GM21529 (cell line): ENCODE results near the gene SLC30A7.

Experiments used
- ATAC-seq: cut with Tn5 transposase; IDR thresholded peaks from one replicate; pipeline ENCODE4 v1.9.1; 2021; ENCODE audit not compliant: unreplicated experiment

The SLC30A7 gene

GRCh38 chr1:100971021-100971420 is 75.1 kb downstream of the SLC30A7 start:
- ATAC-seq, result no peak

GRCh38 chr1:100972185-100972584 is 76.3 kb downstream of the SLC30A7 start:
- ATAC-seq, result no peak

GRCh38 chr1:100976936-100977335 is 81.0 kb downstream of the SLC30A7 start:
- no peak for ATAC-seq

- no peak for ATAC-seq
Measured at GRCh38 chr1:100979631-100980030, 83.7 kb downstream of the SLC30A7 start.

GRCh38 chr1:100982793-100983192 is 86.9 kb downstream of the SLC30A7 start:
- ATAC-seq, result no peak

- no peak for ATAC-seq
Measured at GRCh38 chr1:100988121-100988520, 92.2 kb downstream of the SLC30A7 start.

- ATAC-seq, result no peak
Measured at GRCh38 chr1:100989306-100990077, 93.6 kb downstream of the SLC30A7 start.

GRCh38 chr1:100995198-100995988 is 99.5 kb downstream of the SLC30A7 start:
- ATAC-seq, result no peak

GRCh38 chr1:100998426-100998825 is 102.5 kb downstream of the SLC30A7 start:
- no peak for ATAC-seq

GRCh38 chr1:101000131-101000873 is 104.4 kb downstream of the SLC30A7 start:
- no peak for ATAC-seq

- ATAC-seq, result no peak
Measured at GRCh38 chr1:101002551-101002950, 106.7 kb downstream of the SLC30A7 start.

- ATAC-seq, result no peak
Measured at GRCh38 chr1:101003012-101003650, 107.2 kb downstream of the SLC30A7 start.

- ATAC-seq, result peak; percentile 50
Measured at GRCh38 chr1:101004061-101004460, 108.2 kb downstream of the SLC30A7 start.

- no peak for ATAC-seq
Measured at GRCh38 chr1:101004670-101005069, 108.8 kb downstream of the SLC30A7 start.

GRCh38 chr1:101005183-101005582 is 109.3 kb downstream of the SLC30A7 start:
- ATAC-seq, result no peak

GRCh38 chr1:101005871-101006270 is 110.0 kb downstream of the SLC30A7 start:
- no peak for ATAC-seq

- ATAC-seq, result no peak
Measured at GRCh38 chr1:101006553-101006952, 110.7 kb downstream of the SLC30A7 start.

GRCh38 chr1:101008229-101008834 is 112.4 kb downstream of the SLC30A7 start:
- ATAC-seq, result no peak

GRCh38 chr1:101013776-101014175 is 117.9 kb downstream of the SLC30A7 start:
- ATAC-seq, result no peak

- no peak for ATAC-seq
Measured at GRCh38 chr1:101017448-101017847, 121.6 kb downstream of the SLC30A7 start.

GRCh38 chr1:101022294-101022693 is 126.4 kb downstream of the SLC30A7 start:
- no peak for ATAC-seq
